Mononuclear cell (primary cell): ENCODE measurements around the gene FKBP14. TPM values are rescaled to one million over a fixed set of nuclear protein-coding genes. Genes with fewer than 3 reads are reported as not detected.
A peak's percentile ranks its signal among the peaks of the same experiment; 100 is the strongest.
"Not testable (repeated sequence)": the region's sequence is repeated elsewhere in the genome, so short reads cannot be mapped to it uniquely, and the experiment has no call there.

ENCODE experiments used
- H3K27me3 ChIP-seq: 2 replicates; pipeline ENCODE4 v1.6.0; 2011; ENCODE audit warnings: low read length, control low read depth; ENCODE audit not compliant: insufficient read depth
- H3K4me1 ChIP-seq: 2 replicates; pipeline ENCODE4 v1.5.1; 2011; ENCODE audit warnings: mild to moderate bottlenecking, low read length, control low read depth; ENCODE audit not compliant: insufficient read depth
- H3K4me3 ChIP-seq: 2 replicates; pipeline ENCODE4 v1.5.1; 2011; ENCODE audit warnings: mild to moderate bottlenecking, low read length, moderate library complexity
- H3K9me3 ChIP-seq: 2 replicates; pipeline ENCODE4 v1.5.1; 2011; ENCODE audit warnings: low read depth, mild to moderate bottlenecking, control low read depth, low read length
- total RNA-seq: library from RNA; depleted of rRNA; stranded (reverse); fragments of >200 nt; gene quantifications from one replicate; pipeline ENCODE4 v1.2.3, GENCODE V29; 2012

The FKBP14 gene
- total RNA-seq: 5.5 TPM

- Histone ChIP-seq H3K4me3 (peak within 1 kb of the TSS; percentile 73), H3K27me3 (no peaks in the 10 kb centered on the region), H3K9me3 (no peaks in the 10 kb centered on the region), H3K4me1 (peaks cover 29% of the 10 kb centered on the region)
Observed at GRCh38 chr7:30026229-30027064, at the start of gene FKBP14. Gene FKBP14, minus strand, starts transcription at chr7:30026702. Its CDS starts 194 bp downstream, at chr7:30026508.

- Histone ChIP-seq H3K4me3 (no peak overlapping the region), H3K4me1 (no peaks in the 10 kb centered on the region), H3K9me3 (no peaks in the 10 kb centered on the region), H3K27me3 (no peaks in the 10 kb centered on the region)
Observed at GRCh38 chr7:30074422-30075030, 48.0 kb upstream of the FKBP14 start.

GRCh38 chr7:30072735-30073134, 46.2 kb upstream of the FKBP14 start:
- H3K4me3 ChIP-seq: no peak overlapping the region
- H3K9me3 ChIP-seq: no peaks in the 10 kb centered on the region
- H3K27me3 ChIP-seq: no peaks in the 10 kb centered on the region
- H3K4me1 ChIP-seq: no peaks in the 10 kb centered on the region

DNA sequence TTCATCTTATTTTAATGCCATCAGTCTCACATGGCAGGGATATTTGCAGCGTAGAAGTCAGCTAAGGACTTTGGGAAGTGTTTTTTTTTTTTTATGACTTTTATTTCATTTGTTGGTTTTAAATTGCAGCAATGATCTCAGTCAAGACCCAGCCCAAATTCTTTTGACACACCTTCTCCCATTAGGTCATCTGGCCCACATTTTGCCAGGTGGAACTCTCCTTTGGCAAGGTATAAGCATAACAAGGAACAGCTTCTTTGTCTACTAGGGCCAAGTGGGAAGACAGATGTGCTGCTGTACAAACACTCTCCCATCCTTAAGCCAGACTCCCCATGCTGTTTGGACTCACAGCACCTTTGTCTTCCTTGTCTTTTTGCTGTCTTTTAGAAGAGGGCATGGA, 43.5 kb upstream of the FKBP14 start:
- no peak overlapping the region for H3K4me3 ChIP-seq
- no peaks in the 10 kb centered on the region for H3K27me3 ChIP-seq
- H3K4me1 ChIP-seq: no peaks in the 10 kb centered on the region
- no peaks in the 10 kb centered on the region for H3K9me3 ChIP-seq

GRCh38 chr7:30069096-30069867, 42.8 kb upstream of the FKBP14 start:
- H3K9me3 ChIP-seq: no peaks in the 10 kb centered on the region
- no peaks in the 10 kb centered on the region for H3K4me1 ChIP-seq

GRCh38 chr7:30068117-30068516, 41.6 kb upstream of the FKBP14 start:
- Histone ChIP-seq H3K9me3 (no peaks in the 10 kb centered on the region), H3K4me3 (no peak overlapping the region), H3K4me1 (no peaks in the 10 kb centered on the region), H3K27me3 (no peaks in the 10 kb centered on the region)

More at GRCh38 chr7:30069096-30069867, 42.8 kb upstream of the FKBP14 start:
- H3K27me3 ChIP-seq: no peaks in the 10 kb centered on the region
- H3K4me3 ChIP-seq: no peak overlapping the region

DNA sequence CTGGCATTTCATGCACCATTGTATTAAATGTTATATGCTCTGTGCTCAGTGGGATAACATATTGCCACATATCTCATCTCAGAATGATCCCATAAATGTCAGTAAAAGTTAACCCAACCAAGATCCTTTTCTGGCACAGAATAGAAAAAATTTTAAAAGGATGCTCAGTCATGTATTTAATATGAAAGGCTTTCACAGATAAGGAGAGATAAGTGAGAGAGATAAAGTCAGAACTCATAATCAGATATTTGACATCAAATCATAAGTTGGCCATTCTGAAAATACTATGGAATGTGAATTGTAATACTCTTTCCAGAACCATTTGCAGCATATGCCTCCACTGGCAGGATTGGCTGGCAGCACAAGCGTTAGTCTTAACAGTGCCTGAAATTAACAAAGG, 40.2 kb upstream of the FKBP14 start:
- no peaks in the 10 kb centered on the region for H3K9me3 ChIP-seq
- no peak overlapping the region for H3K4me3 ChIP-seq
- H3K4me1 ChIP-seq: no peaks in the 10 kb centered on the region
- H3K27me3 ChIP-seq: no peaks in the 10 kb centered on the region

DNA sequence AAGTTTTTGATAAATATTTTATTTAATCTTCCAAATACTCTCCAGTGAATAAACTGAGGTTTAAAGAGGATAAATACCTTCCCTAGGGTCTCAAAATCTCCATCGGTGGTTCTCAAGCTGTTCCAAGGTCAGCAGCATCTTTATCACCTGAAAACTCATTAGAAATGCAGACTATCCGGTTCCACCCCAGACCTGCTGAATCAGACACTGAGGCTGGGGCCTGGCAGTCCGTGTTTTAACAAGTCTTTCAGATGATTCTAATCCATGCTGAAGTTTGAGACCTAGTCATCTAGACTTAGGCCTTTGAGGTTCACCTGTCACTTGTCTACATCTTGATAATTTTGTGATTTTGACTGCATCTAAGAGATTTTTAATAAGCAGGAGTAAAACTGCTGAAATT, 39.2 kb upstream of the FKBP14 start:
- H3K4me3 ChIP-seq: no peak overlapping the region
- no peaks in the 10 kb centered on the region for H3K9me3 ChIP-seq
- no peaks in the 10 kb centered on the region for H3K4me1 ChIP-seq

DNA sequence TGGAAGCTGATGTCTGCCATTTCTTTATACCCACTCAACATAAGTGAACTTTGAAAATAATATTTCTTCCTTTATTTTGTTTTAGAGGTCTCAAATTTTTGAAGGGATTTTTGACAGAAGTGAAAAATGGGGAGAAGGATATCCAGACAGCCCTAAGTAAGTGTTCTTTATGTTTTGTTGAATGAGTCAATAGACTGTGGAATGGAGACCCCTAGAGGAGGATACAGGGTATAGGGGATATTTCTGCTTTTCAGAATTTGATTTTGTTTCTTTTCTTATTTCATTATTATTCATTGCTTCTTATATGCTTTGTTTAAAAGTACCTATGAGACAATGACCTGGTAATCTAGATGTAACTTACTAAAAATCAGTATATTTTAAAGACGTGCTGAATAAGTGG, 36.1 kb upstream of the FKBP14 start:
- Histone ChIP-seq H3K9me3 (no peaks in the 10 kb centered on the region), H3K4me3 (no peak overlapping the region), H3K27me3 (no peaks in the 10 kb centered on the region), H3K4me1 (no peaks in the 10 kb centered on the region)

More for the DNA sequence above, 39.2 kb upstream of the FKBP14 start:
- no peaks in the 10 kb centered on the region for H3K27me3 ChIP-seq

DNA sequence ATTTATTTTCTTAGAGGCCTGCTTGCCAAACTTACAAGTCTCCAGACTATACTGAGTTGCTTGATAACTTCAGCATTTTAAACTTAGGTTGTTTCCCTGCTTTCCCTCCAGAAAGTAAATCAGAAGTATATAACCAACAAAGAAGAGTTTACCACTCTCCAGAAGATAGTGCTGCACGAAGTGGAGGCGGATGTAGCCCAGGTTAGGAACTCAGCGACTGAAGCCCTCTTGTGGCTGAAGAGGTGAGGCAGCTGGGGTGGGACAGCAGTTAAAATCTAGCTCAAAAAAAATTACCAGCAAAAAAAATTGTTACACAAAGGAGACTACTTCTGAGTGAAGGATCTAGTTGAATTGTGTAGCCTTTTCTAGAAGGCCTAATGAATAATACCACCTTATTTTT, 35.3 kb upstream of the FKBP14 start:
- not testable (repeated sequence) for H3K4me1 ChIP-seq, H3K4me3 ChIP-seq, H3K9me3 ChIP-seq, H3K27me3 ChIP-seq

DNA sequence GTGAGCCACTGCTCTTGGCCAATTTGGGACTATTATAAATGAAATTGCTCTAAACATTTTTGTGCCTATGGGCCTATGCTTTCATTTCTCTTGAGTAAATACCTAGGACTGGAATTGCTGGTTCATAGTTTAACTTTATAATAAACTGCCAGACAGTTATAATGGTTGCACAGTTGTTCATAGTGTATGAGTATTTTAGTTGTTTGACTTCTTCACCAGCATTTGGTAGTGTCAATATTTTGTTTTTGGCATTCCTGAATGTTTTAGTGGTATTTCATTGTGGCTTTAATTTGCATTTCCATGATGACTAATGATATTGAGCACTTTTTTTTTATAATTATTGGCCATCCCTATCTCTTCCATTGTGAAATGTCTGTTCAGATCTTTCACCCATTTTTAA, 31.2 kb upstream of the FKBP14 start:
- no peaks in the 10 kb centered on the region for H3K9me3 ChIP-seq
- H3K27me3 ChIP-seq: no peaks in the 10 kb centered on the region
- H3K4me3 ChIP-seq: no peak overlapping the region
- no peaks in the 10 kb centered on the region for H3K4me1 ChIP-seq

DNA sequence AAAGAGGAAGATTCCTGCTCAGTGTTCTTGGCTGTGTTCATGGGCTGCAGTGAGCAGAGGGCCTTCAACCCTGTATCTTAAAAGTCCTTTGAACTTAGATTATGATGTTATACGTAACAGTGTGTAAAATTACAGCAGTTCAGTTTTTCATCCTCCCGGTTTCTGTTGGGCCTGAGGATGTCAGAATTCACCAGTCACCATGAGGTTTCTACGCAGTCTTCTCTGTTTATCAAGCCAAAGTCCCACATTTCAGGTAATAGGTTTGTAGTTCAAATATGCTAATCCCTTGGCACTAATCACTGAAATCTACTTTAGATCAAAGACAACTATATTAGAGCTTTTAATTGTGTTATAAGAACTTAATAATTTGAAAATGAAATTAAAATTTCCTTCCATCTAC, 26.6 kb upstream of the FKBP14 start:
- no peaks in the 10 kb centered on the region for H3K27me3 ChIP-seq
- H3K4me1 ChIP-seq: no peaks in the 10 kb centered on the region
- H3K9me3 ChIP-seq: no peaks in the 10 kb centered on the region
- H3K4me3 ChIP-seq: no peak overlapping the region

- no peaks in the 10 kb centered on the region for H3K27me3 ChIP-seq
- no peaks in the 10 kb centered on the region for H3K4me1 ChIP-seq
- no peak overlapping the region for H3K4me3 ChIP-seq
- H3K9me3 ChIP-seq: no peaks in the 10 kb centered on the region
Observed at GRCh38 chr7:30049173-30049572, 22.7 kb upstream of the FKBP14 start.

DNA sequence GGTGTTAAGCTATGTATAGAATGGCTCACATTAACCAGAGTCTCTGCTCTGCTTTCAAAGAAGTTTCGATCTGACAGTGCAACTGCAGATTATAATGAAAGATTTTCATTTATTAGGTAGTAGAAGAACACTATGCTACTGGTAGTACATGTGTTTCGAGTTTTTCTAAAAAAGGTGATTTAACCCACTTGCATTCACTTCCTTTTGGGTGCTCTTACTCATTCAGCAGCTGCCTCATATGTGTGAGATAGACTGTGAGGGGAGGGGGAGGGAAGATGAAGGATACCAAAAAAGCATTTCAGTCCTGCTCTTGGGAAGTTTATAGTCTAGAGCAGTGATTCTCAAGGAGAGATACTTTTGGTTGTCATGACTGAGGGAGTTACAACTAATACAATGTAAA, 22.1 kb upstream of the FKBP14 start:
- H3K9me3 ChIP-seq: no peaks in the 10 kb centered on the region
- H3K27me3 ChIP-seq: no peaks in the 10 kb centered on the region
- no peaks in the 10 kb centered on the region for H3K4me1 ChIP-seq
- H3K4me3 ChIP-seq: no peak overlapping the region

DNA sequence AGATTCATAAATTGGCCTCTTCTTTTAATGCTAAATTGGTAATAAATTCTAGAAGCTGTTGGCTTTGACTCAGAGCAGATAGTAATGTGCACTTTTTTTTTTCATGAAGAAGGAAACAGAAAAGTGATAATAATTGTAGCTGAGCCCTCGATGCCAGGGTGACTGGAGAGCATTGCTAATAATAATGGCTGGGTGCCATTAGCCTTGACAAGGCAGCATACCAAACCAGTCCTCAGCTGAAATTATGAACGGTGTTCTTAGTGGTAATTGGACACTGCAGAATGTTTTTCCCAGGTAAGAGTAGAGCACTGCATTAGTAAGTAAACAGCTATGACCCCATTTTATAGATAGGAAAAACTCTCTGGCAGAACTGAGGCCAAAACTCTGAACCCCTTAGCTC, 20.6 kb upstream of the FKBP14 start:
- Histone ChIP-seq H3K27me3 (no peaks in the 10 kb centered on the region), H3K9me3 (no peaks in the 10 kb centered on the region), H3K4me3 (no peak overlapping the region), H3K4me1 (no peaks in the 10 kb centered on the region)
